HG02870 (cell line): ENCODE data around the gene LEKR1.
"Not testable (repeated sequence)": the region's sequence is repeated elsewhere in the genome, so short reads cannot be mapped to it uniquely, and the experiment has no call there.

Source experiments
- ATAC-seq: cut with Tn5 transposase; IDR thresholded peaks from one replicate; pipeline ENCODE4 v1.9.1; 2021; ENCODE audit warnings: mild to moderate bottlenecking, moderate library complexity; ENCODE audit not compliant: unreplicated experiment

Gene LEKR1

DNA sequence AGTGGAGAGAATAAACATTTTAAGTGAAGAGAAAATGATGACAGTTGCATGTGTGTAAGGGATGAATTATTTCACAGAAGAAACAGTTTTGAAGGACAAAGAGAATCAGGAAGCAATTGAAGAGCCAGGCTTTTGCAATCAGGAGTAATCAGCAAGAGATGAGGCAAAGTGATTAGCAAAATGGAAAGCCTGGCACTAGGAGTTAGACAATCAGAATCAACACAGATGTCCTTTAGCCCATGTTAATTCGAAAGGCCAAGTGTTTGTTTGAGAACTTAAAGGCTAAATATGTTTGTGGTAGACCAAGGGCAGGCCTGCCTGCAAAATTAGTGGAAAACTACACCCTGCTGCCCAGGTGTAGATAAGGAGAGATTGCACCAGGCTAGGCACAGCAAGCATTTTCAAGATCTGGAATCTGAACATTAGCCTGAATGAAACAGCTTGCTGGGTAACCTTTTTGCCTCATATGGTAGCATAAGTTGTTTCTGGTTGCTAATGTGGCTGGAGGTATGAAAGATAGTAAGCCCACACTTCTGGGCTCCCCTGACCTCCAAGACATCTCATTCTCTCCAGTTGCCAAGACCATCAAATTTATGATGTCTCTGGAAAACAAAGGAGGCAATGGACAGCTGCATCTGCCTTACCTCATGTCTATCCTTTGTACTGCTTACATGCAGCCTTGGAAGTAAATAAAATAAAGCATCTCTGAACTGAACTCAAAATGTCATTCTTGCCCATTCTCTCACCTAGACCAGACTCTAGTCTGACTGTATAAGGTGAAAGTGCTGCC is 22.0 kb upstream of the LEKR1 start:
- no peak for ATAC-seq

- no peak for ATAC-seq
Measured at GRCh38 chr3:156806698-156807097, 19.5 kb upstream of the LEKR1 start.

DNA sequence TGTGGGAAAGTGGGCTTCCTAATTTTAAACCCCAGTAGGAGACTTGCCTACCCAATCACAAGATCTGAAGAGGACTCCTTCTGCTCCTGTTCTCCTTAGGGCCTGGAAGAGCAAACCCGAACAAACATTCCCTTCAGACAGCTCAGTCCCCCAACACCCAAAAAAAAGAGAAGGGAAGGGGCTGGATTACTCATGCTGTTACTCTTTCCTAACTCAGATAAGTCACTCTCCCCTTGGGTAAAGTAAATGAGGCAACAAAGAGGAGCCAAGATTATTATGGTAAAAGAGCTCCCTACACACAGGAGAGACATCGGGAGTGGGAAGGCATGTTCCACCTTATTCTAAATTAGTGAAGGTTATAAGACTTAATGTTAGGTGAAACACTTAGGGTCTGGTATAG is 18.1 kb upstream of the LEKR1 start:
- no peak for ATAC-seq

GRCh38 chr3:156811089-156811862 is 14.9 kb upstream of the LEKR1 start:
- ATAC-seq = no peak

DNA sequence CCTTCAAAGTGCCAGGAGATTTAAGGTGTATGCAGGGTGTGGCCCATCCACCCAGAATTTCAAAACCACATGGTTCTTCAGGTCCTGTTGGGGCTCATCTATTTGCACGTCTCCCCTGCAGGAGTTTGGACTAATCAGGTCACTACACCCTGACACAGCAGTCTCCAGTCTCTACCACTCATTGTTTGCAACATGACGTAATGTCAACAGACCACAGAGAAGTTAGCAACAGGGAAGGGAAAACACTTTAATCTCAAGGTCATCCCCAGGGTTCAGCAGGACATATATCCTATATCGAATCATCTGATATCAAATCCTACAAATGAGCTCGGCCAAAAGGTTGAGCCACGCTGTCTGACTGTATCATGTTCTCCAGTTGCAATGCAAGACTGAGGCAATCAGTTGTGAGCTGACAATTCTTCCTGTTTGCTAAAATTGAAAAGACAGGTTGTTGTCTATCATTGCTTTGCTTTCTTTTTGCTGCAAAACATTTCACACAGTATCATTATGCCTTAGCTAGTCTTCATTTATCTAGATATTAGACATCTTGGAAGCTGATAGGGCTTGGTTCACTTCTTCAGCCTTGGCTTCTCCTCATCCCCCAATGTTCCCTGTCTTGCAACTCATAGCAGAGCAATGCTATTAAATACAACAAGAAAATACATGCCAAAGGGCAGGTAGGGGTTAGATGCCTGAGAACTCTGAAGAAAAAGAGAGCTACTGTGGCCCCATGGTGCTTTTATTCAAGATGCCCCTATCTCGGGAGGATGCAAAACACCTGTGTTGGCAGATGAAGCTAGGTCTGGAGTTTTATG is 13.4 kb upstream of the LEKR1 start:
- ATAC-seq = no peak

GRCh38 chr3:156814295-156814694 is 11.9 kb upstream of the LEKR1 start:
- no peak for ATAC-seq

DNA sequence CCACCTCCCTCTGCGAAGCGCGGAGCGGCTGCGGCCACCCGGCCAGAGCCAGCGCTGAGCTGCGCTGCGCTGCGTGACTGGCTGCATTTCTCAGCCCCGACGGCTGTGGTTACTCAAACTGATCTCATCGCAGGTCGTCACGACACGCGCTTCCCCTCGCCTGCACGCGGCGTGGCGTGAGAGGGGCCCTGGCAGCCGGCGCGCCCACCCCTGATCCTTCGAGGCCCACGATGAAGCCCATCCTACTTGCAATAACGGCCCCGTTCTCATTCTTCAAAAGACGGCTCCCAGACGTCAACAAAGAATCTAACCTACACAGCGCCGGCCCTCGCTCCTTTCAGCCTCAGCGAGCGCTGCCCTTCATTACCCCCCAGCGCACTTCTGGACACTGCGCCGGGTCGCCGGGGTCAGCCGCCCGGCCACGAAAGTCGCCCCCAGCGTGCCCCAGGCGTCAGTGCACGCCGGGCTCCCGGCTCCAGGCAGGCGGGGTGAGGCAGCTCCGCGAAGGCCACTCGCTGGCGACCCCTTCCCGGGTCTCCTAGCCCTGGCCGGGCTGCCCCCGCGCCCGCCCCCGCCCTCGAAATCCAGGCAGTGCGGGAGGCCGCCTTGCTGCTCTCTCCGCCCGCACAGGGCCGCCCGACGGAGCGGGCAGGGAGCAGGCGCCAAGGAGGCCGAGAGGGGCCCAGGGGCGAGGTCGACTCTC is 9.9 kb upstream of the LEKR1 start:
- ATAC-seq = peak; percentile 11

- ATAC-seq = peak; percentile 74
Measured at GRCh38 chr3:156816794-156817645, 9.1 kb upstream of the LEKR1 start.

- ATAC-seq = no peak
Measured at GRCh38 chr3:156817646-156818272, 8.4 kb upstream of the LEKR1 start.

GRCh38 chr3:156818273-156818651 is 7.9 kb upstream of the LEKR1 start:
- ATAC-seq = no peak

- ATAC-seq = no peak
Measured at GRCh38 chr3:156818890-156819289, 7.3 kb upstream of the LEKR1 start.

DNA sequence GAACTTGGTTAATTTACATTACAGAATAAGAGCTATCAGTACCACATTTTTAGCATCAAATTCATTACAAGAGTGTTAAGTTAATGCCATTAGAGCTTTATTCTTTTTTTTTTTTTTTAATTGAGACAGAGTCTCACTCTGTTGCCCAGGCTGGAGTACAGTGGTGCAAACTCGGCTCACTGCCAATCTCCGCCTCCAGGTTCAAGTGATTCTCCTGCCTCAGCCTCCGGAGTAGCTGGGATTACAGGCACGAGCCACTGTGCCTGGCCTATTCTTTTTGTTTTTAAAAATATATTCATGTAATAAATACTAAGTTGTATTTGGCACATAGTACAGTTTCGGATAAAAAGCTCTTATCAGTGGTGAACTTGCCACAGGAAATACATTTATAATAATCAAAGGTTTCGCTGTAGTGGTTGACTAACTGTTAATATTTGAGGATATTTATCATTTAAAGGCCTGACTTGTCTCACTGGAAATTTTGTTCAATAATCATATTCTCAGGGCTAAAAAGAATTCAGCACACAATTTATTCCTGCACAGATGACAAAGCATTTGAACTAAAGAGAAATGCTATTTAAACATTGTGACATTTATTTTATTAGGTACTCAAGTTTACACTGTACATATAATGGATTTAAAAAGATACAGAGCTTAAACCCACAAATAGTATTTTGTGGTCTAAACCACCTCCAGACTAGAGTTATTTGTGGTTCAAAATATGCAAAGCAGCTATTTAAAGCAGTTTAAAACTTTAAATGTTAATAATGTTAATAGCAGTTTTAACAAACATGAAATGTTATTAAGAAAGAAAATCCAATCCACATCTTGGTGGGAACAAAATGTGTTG is 6.1 kb upstream of the LEKR1 start:
- no peak for ATAC-seq

- no peak for ATAC-seq
Measured at GRCh38 chr3:156820692-156821080, 5.5 kb upstream of the LEKR1 start.

- ATAC-seq = not testable (repeated sequence)
Measured at GRCh38 chr3:156822626-156823260, 3.4 kb upstream of the LEKR1 start.

DNA sequence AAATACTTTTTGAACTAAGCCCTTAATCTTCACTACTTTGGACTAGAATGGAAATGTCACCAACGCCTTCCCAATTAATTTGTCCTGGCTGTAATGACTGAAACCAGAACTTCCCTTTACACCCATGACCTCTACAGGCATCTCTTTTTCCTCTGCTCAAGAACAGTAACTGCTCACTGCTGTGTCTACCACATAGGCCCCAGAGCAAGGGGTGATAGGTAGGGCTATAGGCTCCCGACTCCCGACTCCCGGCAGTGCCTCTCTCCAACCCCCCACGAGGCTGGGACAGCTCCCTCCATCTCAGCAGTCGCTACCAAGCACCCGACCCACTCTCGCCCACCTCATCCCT is 384 bp upstream of the LEKR1 start:
- ATAC-seq = peak; percentile 55

GRCh38 chr3:156826896-156827882 is 1.0 kb downstream of the LEKR1 start:
- ATAC-seq = peak; percentile 8

GRCh38 chr3:156831006-156831405 is 4.9 kb downstream of the LEKR1 start:
- ATAC-seq = no peak
